Measurements from ENCODE around the gene OR2T27. TPM values are rescaled to one million over a fixed set of nuclear protein-coding genes. Genes with fewer than 3 reads are reported as not detected.

OR2T27 gene
- total RNA-seq, 4 donors from 2014 or later = not detected

- TF ChIP-seq CTCF (IDR thresholded peaks at IDR 0.05; ENCODE audit: low read depth) = no peak
Measured at GRCh38 chr1:248622570-248623001, 32.7 kb downstream of the OR2T27 start.

- no peak for TF ChIP-seq CTCF (IDR thresholded peaks at IDR 0.05; ENCODE audit: low read depth)
Measured at GRCh38 chr1:248621770-248622169, 33.6 kb downstream of the OR2T27 start.

GRCh38 chr1:248618878-248619277 is 36.5 kb downstream of the OR2T27 start:
- no peak for TF ChIP-seq CTCF (IDR thresholded peaks at IDR 0.05; ENCODE audit: low read depth)

- no peak for TF ChIP-seq CTCF (IDR thresholded peaks at IDR 0.05; ENCODE audit: low read depth)
Measured at GRCh38 chr1:248618119-248618518, 37.2 kb downstream of the OR2T27 start.

- no peak for TF ChIP-seq CTCF (IDR thresholded peaks at IDR 0.05; ENCODE audit: low read depth)
Measured at GRCh38 chr1:248613742-248614141, 41.6 kb downstream of the OR2T27 start.

GRCh38 chr1:248611883-248612414 is 43.4 kb downstream of the OR2T27 start:
- TF ChIP-seq CTCF (IDR thresholded peaks at IDR 0.05; ENCODE audit: low read depth) = no peak

- no peak for TF ChIP-seq CTCF (IDR thresholded peaks at IDR 0.05; ENCODE audit: low read depth)
Measured at GRCh38 chr1:248610301-248610700, 45.0 kb downstream of the OR2T27 start.

Other genes with a start within 250 kb of the OR2T27 start
- gene OR2T2, start 209.9 kb downstream of the OR2T27 start, total RNA-seq = not detected
- not detected for gene OR2T3, start 182.2 kb downstream of the OR2T27 start, total RNA-seq
- gene OR2T5, start 166.9 kb downstream of the OR2T27 start, total RNA-seq = not detected
- not detected for gene OR2G6, start 147.5 kb downstream of the OR2T27 start, total RNA-seq
- not detected for gene OR2T29, start 92.8 kb downstream of the OR2T27 start, total RNA-seq
- gene OR2T34, start 80.8 kb downstream of the OR2T27 start, total RNA-seq = not detected
- not detected for gene OR2T10, start 57.8 kb downstream of the OR2T27 start, total RNA-seq
- gene OR2T11, start 20.4 kb downstream of the OR2T27 start, total RNA-seq = not detected
- gene OR2T35, start 10.2 kb downstream of the OR2T27 start, total RNA-seq = not detected
- not detected for gene OR14I1, start 47.2 kb upstream of the OR2T27 start, total RNA-seq
- gene LYPD8, start 100.2 kb upstream of the OR2T27 start, total RNA-seq = not detected
- 10 to 100 TPM in 3 of 4 donors, 1 to 10 TPM in 1; 7.2 to 18.8 (median 13.1) TPM for gene SH3BP5L, start 170.4 kb upstream of the OR2T27 start, total RNA-seq
- 10 to 100 TPM; 16.5 to 25.6 (median 19.7) TPM for gene ZNF672, start 182.7 kb upstream of the OR2T27 start, total RNA-seq
- gene ZNF692, start 203.6 kb upstream of the OR2T27 start, total RNA-seq = 10 to 100 TPM; 14.8 to 21.5 (median 18.3) TPM